Hepatocyte (in vitro differentiated cells): ENCODE measurements around the gene MRPL21.

Experiments
- EZH2 ChIP-seq: fragments of 200-600 bp; sonication (generic); IDR thresholded peaks from 2 replicates; pipeline ENCODE4 v1.6.1; 2016; ENCODE audit warnings: antibody characterized with exemption, mild to moderate bottlenecking, borderline replicate concordance
- EZH2phosphoT487 ChIP-seq: fragments of 200-600 bp; sonication (generic); IDR thresholded peaks from one replicate; pipeline ENCODE4 v1.6.1; 2018; ENCODE audit warnings: antibody characterized with exemption, mild to moderate bottlenecking, low read depth, moderate library complexity; ENCODE audit not compliant: unreplicated experiment, severe bottlenecking
- TF ChIP-seq, protein P1 (sequence below): fragments of 200-600 bp; sonication (generic); IDR thresholded peaks from 2 replicates; pipeline ENCODE4 v1.5.1; 2016; ENCODE audit warnings: antibody characterized with exemption, mild to moderate bottlenecking; ENCODE audit not compliant: poor library complexity

- TF ChIP-seq, protein P1, sequence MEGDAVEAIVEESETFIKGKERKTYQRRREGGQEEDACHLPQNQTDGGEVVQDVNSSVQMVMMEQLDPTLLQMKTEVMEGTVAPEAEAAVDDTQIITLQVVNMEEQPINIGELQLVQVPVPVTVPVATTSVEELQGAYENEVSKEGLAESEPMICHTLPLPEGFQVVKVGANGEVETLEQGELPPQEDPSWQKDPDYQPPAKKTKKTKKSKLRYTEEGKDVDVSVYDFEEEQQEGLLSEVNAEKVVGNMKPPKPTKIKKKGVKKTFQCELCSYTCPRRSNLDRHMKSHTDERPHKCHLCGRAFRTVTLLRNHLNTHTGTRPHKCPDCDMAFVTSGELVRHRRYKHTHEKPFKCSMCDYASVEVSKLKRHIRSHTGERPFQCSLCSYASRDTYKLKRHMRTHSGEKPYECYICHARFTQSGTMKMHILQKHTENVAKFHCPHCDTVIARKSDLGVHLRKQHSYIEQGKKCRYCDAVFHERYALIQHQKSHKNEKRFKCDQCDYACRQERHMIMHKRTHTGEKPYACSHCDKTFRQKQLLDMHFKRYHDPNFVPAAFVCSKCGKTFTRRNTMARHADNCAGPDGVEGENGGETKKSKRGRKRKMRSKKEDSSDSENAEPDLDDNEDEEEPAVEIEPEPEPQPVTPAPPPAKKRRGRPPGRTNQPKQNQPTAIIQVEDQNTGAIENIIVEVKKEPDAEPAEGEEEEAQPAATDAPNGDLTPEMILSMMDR, result no peak
- TF ChIP-seq EZH2 (no peak), EZH2phosphoT487 (no peak)
Observed at GRCh38 chr11:68935516-68936357, 32.1 kb upstream of the MRPL21 start.
